GM21515 (cell line): Measurements from ENCODE around the gene XXYLT1.
"Not testable (repeated sequence)": the region's sequence is repeated elsewhere in the genome, so short reads cannot be mapped to it uniquely, and the experiment has no call there.

Experiments
- ATAC-seq: cut with Tn5 transposase; IDR thresholded peaks from one replicate; pipeline ENCODE4 v1.9.1; 2021; ENCODE audit not compliant: unreplicated experiment

Gene XXYLT1

DNA sequence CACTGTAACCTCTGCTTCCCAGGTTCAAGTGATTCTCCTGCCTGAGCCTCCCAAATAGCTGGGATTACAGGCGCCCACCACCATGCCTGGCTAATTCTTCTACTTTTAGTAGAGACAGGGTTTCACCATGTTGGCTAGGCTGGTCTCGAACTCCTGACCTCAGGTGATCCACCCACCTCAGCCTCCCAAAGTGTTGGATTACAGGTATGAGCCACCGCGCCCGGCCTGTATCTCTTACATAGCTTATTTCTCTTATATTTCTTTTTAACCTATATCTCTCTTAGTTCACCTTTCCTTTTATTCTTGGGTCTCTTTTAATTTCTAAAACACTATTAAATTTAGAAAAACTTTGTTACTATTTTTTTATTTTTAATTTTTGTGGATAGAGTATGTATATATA, 42.1 kb downstream of the XXYLT1 start:
- not testable (repeated sequence) for ATAC-seq

DNA sequence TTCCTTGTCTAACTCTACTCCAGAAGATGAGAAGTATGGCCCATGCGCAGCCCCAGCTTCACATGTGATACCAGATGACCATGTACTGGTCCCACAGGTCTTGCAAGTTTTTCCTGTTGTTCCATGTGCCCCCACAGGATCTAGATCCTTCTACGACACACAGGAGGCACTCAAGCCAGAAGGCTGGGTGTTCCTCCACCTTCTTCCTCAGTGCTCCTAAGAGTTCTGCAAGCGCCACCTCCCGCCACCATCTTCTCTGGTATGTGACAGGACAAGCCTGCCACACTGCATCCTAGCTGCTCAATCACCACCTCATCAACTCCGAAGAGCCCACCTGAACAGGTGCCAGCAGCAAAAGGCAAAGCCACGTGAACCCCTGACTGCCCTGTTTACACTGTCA, 43.1 kb downstream of the XXYLT1 start:
- ATAC-seq: no peak

GRCh38 chr3:195226900-195227447, 44.0 kb downstream of the XXYLT1 start:
- ATAC-seq: no peak

- no peak for ATAC-seq
Observed at GRCh38 chr3:195226445-195226844, 44.5 kb downstream of the XXYLT1 start.

DNA sequence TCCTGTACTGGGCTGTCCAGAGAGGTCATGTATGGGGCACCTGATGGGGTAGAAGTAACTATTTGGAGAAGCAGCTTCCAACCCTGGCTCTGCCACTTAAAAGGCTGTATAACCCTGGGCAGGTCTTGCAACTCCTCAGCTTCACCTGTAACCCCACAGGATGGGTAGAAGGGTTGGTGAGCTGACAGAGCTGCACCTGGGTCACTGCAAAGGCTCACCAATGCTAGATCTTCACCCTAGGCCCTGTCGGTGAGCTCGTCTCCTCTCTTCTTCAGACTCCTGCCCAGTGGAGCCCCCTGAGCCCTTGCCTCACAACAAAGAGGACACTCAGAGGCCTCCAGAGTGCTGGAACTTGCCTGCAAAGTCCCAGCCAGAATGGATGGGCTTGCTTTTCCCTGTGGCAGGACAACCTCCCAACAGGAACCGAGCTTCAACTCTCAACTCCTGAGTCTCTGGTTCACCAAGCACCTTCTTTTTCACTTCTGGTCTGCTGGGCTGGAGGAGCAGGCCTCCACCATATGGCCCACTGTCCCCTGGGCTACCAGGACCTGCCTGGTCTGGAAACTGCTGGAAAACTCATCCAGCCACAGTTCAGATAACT, 45.9 kb downstream of the XXYLT1 start:
- ATAC-seq: no peak

DNA sequence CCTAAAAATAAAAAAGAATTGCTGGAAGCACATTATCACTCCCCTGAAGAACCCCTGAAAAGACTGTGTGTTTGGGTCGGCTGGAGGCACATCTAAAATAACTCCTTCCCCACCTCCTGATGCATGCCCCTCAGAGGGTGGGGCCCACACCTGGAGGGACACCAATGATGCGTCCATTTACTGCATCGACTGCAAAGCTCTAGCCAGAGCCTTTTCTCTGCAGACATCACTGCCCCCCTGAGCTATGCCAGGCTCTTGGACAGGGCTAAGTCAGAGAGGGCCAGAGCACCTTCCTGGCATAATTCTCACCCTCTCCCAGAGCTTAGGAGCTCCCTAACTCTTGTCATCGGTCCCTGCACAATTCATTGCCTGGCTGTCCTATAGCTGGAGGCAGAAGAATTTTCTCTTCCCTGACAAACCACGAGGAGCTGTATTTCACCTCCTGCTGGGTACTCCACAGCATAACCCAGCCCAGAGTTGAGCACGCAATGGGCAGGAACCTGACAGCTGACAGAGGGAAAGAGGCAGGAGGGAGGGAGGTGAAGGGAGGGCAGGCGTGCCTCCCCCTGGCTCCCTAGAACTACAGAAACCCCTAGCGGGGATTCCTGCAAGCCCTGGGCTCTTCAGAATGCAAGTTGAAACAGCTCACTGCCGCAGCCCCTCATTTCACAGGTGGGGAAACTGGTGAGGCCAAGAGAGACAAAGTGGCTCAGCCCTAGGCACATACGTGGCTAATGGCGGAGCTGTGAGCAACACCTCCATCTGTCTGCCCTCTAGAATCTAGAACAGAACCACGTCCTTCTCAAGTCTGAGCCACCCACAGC, 46.6 kb downstream of the XXYLT1 start:
- ATAC-seq: no peak

DNA sequence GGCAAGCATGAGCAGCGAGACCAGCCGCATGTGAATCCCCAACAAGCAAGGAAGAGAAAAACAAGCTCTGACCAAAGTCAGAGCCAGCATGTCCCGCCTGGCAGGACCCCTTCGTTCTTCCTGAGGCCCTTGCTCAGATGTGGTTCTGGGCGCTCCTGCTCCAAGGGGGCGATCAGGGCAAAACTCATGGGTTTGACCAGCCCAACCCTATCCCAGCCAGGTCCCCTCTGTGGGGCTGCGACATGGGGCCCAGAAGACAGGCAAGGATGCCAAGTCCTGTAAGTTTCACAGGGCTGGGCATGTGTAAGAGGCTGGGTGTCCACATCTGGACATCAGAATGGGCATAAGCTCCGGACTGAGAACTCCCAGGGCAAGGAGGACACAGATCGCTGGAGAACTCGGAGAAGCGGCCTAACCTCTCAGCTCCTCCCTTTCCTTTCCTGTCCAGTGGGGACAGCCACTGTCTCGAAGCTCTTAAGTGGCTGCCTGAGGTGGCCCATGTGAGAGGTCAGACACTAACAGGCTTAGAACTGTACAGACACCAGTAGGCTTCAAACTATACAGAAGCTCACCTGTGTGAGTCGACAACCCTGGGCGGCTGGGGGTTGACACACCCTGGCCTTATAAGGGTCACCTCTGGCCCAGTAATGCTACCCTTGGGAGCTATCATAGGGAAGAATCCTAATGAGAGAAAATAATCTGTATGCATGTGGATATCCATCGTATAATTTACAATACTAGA, 48.9 kb downstream of the XXYLT1 start:
- ATAC-seq: no peak

- ATAC-seq: no peak
Observed at GRCh38 chr3:195221015-195221853, 49.7 kb downstream of the XXYLT1 start.

GRCh38 chr3:195219351-195220230, 51.4 kb downstream of the XXYLT1 start:
- no peak for ATAC-seq

GRCh38 chr3:195218331-195218730, 52.6 kb downstream of the XXYLT1 start:
- not testable (repeated sequence) for ATAC-seq

- not testable (repeated sequence) for ATAC-seq
Observed at GRCh38 chr3:195215576-195215975, 55.4 kb downstream of the XXYLT1 start.

DNA sequence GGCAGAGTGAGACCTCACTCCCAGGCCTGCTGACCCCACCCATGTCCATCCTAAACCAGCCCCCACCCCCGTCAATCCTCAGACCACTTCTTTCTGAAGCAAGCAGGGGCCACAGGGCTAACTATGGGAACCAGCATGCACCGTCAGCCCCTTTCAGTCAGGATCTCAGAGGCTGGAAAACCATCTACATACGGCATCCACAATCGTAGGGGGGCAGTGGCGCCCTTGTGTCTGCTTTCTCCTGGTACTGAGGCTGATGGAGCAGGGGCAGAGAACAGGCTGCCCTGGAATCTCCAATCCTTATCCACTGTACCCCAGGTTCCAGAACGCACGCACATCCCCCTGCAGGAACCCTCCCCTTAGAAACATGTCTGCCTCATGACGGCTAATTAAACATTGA, 56.6 kb downstream of the XXYLT1 start:
- no peak for ATAC-seq

- ATAC-seq: no peak
Observed at GRCh38 chr3:195213639-195214315, 57.2 kb downstream of the XXYLT1 start.

DNA sequence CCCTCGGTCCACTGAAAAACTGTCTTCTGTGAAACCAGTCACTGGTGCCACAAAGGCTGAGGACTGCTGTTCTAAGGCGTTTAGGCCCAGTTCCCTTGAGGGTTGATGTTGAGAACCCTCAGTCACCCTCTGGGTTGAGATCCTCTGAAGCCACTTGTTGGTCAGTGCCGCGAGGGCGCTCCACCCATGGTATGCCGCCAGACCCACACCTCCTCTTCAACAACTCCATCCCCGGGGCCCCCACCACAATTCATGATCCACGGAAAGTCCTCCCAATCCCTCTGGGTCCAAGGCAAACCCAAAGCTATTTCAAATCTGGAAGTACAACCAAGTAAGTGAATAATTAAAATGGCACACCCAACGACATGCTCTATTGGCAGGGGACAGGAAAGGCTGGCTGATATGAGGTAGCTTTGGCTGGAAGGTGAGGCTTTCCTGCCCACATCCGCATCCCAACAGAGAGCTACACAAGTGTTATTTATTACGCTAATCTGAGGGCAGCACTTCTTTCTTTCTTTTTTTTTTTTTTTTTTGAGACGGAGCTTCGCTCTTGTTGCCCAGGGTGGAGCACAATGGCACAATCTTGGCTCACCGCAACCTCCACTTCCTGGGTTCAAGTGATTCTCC, 58.1 kb downstream of the XXYLT1 start:
- ATAC-seq: no peak

DNA sequence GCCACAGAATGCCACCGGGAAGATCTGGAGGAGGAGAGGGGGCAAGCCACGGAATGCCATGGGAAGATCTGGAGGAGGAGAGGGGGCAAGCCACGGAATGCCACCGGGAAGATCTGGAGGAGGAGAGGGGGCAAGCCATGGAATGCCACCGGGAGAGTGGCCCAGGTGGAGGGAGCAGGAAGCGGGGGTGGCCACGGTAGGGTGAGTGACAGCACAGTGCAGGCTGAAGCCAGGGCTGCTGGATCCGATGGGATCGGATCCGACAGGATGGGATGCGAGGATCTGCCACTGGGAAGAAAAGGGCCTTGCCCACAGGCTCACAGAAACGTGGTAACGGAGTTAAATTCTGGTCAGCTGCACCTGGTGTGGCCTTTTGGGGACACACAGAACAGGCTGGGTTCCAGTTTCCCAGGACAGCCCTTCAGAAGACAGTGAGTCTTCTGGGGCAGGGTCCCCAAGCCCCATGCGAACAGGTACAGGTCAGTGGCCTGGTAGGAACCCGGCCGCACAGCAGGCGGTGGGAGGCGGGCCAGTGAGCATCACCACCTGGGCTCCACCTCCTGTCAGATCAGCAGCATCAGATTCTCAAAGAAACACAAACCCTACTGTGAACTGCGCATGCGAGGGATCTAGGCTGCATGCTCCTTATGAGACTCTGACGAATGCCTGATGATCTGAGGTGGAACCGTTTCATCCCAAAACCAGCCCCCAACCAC, 58.8 kb downstream of the XXYLT1 start:
- ATAC-seq: no peak

DNA sequence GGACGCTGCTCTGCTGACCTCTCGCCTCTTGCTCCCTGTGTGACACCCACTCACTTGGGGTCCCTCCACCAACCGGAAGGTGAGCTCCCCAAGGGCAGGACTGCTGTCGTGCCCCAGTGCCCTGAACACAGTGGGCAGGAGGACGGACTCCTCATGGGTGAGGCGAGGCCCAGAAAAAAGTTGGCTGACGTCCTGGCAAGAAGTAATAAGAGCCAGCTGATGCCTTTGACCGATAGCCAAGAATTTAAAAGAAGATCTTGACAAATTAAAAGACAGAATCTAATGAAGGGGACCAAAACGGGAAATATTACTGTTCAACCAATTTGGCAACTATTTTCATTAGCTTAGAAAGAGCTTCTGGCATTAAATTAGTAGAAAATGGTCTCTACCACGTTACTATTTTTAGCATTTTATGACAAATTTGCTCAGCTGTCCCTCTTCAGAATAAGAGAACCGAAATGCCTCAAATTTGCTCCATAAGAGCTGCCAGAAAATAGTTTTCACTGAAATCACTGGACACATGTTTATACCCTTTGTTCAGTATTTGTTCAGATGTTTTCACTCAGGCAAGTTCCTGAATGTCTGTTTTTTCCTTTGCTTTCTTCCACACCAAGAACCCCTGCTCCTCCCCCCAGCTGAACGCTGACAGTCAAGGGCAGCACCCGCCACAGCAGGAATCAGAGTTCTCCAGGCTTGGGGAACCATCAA, 60.5 kb downstream of the XXYLT1 start:
- no peak for ATAC-seq

GRCh38 chr3:195209847-195210265, 61.1 kb downstream of the XXYLT1 start:
- ATAC-seq: no peak
